ENCODE measurements around the gene MYO1D.
"Not testable (repeated sequence)": the region's sequence is repeated elsewhere in the genome, so short reads cannot be mapped to it uniquely, and the experiment has no call there.

The MYO1D gene

DNA sequence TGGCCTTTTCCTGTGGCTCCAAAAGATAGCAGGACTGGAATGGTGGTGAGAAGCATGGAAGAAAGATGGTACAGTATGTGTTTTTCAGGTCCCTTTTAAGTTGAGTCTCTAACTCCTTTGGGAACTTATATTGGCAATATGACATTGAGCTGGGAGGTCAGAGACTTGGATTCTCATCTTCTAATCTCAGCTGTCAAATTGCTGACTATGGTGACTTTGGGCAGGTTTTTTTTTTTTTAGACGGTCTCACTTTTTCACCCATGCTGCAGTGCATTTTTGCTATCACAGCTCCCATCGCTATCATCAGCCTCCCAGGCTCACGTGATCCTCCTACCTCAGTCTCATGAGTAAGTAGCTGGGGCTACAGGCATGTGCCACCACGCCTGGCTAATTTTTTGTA lies 405.3 kb downstream of the MYO1D start:
- FAIRE-seq, result no peak
- DNase-seq (ENCODE audit: low spot score), result no peak

DNA sequence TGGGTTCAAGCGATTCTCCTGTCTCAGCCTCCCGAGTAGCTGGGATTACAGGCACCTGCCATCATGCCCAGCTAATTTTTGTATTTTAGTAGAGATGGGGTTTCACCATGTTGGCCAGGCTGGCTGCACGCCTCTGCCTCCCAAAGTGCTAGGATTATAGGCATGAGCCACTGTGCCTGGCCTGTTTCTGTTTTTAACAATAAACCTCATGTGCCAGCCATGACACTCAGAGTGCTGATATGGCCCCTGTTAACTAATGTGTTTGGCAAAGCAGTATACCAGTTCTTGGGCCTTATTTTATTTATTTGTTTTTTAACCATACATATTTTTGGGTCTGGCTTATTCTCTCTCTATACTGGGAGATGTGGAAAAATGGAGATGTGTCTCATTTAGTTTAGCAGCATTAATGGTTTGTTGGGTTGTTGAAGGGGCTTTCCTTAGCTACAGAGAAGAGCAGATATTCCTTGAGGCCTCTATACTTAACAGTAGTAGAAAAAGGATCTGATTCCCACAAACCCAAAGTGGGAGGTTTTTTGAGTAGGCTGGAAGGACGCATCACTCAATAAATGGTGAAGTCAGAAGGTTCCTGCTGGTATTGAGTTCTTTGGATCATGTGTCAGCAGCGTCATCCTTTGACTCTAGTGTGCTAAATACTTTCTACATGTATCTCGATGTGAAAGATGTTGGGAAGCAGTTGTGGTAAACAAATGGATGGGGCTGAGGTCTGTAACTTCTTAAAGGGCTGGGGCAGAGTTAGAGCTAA lies 406.3 kb downstream of the MYO1D start:
- no peak for DNase-seq (ENCODE audit: low spot score)
- no peak for FAIRE-seq

DNA sequence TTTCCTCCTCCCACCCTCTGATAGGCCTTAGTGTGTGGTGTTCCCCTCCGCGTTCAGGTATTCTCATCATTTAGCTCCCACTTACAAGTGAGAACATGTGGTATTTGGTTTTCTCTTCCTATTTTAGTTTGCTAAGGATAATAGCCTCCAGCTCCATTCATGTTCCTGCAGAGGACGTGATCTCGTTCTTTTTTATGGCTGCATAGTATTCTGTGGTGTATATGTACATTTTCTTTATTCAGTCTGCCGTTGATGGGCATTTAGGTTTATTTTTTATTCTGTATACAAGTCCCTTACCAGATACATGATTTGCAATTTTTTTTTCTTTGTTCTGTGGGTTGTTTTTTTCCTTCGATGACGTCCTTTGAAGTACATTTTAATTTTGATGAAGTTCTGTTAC lies 409.0 kb downstream of the MYO1D start:
- FAIRE-seq (no peak), DNase-seq (ENCODE audit: low spot score) (no peak)

DNA sequence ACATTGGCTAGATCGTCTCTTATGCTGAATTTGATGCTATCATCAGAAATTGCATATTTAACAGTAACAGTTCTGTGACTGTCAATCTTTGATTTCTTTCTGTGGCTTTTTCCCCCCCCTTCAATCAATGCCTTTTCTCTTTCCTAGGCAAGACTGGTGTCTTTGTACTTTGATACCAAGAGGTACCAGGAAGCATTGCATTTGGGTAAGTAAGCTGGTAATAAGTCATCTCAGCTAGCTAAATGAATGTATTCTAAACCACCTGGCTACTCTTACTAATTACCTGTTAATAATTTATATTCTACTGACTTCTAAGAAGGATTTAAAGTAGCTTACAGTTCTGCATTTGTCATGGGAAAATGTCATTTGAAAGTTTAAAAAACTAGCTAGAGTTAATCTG lies 412.6 kb downstream of the MYO1D start:
- FAIRE-seq, result no peak
- DNase-seq (ENCODE audit: low spot score), result no peak

DNA sequence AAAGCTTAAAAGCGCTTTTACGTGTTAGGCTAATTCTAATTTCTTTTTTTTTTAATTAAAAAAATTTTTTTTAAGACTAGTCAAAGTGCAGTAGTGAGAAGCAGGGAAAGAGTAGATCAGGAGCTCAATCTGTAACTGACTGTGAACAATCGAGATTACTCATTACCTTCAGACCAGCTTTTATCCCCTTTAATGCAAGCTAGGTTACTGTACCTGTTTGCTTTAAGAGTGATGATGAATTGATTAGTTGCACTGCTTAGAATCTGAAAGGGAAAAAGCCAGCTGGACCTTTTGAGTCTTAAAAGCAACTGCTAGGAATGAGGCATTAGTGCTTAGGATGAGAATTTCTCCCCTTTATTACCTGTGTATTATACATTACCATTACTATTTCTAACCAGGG lies 413.6 kb downstream of the MYO1D start:
- FAIRE-seq, result no peak
- no peak for DNase-seq (ENCODE audit: low spot score)

DNA sequence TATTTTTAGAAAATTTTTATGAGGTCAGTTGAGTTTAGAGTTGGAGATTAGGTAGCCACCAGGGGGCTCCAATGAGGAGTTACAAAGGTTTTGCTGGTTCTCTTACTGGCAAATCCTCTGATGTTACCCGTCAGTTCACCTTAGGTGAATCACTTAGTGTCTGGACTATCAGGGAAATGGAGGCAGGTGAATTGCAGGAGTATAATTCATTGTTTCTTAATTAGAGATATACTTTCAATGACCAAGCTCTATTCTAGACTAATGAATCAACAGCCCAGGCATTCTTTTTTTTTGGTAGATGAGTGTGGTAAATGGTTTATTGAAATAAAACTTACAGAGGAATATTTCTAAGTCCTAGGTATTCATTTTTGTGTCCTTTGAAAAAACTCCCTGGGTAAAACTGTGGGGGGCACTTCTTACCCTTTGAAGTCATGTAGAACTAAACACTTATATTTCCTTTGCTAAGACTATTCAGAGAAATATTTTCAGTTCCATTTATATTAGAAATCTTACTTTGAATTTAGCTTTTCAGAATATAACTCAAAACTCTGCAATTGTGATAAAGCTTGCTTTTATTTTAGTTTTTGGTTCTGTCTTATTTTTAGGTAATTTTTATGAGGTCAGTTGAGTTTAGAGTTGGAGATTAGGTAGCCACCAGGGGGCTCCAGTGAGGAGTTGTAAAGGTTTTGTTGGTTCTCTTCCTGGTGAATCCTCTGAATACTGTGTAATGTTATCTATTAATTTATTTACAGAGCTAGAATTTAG lies 414.9 kb downstream of the MYO1D start:
- DNase-seq (ENCODE audit: low spot score), result peak; percentile 55
- FAIRE-seq, result no peak

DNA sequence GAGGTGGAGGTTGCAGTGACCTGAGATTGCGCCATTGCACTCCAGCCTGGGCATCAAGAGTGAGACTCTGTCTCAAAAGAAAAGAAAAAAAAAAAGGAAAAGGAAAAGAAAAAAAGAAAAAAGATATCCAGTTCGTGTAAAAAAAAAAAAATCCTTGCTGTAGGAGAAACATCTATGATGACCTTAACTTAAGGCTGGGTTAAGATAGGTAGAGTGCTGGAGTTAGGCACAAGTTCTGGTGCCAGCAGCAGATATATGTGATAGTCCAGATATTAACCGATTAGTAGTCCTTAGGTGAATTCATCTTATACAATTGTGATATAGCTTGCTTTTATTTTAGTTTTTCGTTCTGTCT lies 415.4 kb downstream of the MYO1D start:
- FAIRE-seq (no peak), DNase-seq (ENCODE audit: low spot score) (no peak)

DNA sequence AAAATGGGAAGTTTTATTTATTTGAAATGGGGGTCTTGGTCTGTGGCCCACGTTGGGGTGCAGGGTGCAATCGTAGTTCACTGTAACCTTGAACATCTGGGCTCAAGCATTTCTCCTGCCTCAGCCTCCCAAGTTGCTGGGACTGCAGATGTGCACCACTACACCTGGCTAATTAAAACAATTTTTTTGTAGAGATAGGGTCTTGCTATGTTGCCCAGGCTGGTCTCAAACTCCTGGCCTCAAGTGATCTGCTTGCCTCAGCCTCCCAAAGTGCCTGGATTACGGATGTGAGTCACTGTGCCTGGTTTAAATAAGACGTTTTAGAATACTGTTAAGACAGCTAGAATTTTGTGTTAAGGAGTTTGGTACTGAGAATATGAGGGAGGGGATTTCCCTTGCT lies 416.9 kb downstream of the MYO1D start:
- DNase-seq (ENCODE audit: low spot score) (no peak), FAIRE-seq (no peak)

DNA sequence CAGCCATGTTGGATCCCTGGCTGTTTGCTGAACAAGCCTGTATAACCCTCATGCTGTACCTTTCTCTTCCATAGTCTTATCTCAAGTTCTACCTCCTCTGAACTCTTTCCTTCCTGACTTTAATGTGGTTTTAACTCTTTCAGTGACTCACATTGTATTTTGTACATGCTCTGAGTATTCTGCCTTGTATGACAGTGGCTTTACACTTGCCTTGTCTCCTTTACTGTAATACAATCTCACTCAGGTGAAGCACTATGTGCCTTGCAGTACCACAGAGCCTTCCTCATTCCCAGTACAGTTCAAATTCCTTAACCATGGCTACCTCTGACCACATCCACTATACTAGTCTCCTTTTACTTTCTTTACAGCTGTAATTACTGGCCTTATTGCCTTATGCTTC lies 418.6 kb downstream of the MYO1D start:
- peak; percentile 35 for FAIRE-seq
- DNase-seq (ENCODE audit: low spot score), result no peak

DNA sequence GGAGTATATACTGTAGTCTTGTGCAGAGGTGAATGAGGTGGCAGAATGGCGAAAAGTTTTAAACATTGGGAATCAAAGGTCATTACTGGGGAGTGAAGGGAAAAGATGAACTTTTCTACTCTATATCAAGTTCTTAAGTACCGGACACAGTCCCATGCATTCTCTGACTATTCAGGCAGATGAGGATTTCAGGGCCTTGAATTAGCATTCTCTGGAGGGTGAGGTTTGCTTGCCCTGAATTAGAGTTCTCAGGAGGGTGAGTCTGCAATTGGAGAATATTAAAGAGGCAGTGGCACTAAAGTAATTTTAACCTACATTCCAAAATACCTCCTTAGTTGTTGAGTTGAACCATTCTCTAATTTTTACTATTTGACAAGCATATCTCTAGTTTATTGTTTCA lies 423.6 kb downstream of the MYO1D start:
- no peak for DNase-seq (ENCODE audit: low spot score)
- no peak for FAIRE-seq

DNA sequence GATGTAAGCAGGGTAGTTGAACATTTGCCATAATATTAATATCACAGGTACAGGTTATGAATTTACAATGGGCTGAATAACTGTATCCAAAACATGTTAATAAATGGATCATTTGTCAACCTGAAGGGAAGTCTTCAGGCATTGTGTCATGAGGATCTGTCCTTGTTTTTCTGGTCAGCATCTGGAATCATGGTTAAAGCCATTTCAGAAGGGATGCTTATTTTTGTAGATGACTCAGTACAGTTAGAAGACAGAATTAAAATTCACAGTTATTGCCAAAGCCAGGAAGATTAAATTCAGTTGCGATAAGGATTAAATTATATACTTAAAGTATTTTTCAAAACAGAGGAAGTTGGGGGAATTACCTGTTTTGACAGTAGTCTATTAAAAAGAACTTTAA lies 424.6 kb downstream of the MYO1D start:
- no peak for FAIRE-seq

DNA sequence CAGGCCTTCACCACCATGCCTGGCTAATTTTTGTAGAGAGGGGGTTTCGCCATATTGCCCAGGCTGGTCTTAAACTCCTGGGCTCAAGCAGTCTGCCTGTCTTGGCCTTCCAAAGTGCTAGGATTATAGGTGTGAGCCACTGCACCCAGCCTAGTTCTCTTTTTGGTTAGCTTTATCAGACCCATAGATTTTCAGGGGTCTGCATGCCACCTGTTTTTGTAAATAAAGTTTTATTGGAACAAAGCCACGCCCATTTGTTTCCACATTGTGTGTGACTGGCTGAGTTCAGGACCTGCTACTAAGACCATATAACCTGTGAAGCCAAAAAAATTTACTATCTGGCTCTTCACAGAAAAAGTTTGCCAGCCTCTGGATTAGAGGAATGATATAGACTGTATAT lies 425.0 kb downstream of the MYO1D start:
- DNase-seq (ENCODE audit: low spot score), result no peak
- FAIRE-seq, result no peak

More for the DNA sequence above, 424.6 kb downstream of the MYO1D start:
- no peak for DNase-seq (ENCODE audit: low spot score)

DNA sequence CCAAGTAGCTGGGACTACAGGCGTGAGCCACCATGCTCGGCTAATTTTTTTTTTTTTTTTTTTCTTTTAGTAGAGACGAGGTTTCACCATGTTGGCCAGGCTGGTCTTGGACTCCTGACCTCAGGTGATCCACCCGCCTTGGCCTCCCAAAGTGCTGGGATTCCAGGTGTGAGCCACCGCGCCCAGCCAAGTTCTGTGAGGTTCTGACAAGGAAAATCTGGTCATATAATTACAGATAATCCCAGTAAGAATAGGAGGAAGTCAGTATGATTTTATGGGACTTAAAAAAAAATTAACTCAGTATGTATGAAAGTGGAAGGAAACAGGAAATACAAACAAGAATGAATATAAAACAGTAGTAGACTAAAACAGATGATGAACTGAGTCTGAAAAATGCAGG lies 426.5 kb downstream of the MYO1D start:
- not testable (repeated sequence) for DNase-seq (ENCODE audit: low spot score); FAIRE-seq

DNA sequence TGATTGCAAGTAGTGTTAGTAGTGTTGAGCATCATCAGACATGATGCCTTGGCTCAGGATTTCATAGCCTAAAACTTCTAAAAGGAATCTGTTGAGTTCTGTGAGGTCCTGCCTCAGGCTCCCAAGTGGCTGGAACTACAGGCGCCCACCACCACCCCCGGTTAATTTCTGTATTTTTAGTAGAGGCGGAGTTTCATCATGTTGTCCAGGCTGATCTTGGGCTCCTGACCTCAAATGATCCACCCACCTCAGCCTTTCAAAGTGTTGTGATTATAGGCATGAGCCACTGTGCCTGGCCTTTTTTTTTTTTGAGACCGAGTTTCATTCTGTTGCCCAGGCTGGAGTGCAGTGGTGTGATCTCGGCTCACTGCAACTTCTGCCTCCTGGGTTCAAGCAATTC lies 427.0 kb downstream of the MYO1D start:
- FAIRE-seq, result no peak
- no peak for DNase-seq (ENCODE audit: low spot score)

DNA sequence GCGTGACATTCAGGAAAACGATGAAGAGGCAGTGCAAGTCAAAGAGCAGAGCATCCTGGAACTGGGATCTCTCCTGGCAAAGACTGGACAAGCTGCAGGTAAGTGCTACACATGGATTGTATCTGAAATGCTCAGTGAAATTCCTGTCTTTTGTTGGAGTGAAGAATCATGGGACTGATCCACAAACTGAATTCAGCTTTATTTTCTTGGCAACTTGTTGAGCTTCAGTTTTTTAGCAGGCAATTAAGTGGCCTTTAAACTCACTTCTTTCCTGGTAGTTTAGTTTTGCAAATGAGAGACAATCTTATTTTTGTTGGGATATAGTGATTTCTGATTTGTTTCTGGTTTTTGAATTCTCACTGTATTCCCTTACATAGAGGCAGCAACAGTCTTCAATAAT lies 430.0 kb downstream of the MYO1D start:
- FAIRE-seq, result no peak

DNA sequence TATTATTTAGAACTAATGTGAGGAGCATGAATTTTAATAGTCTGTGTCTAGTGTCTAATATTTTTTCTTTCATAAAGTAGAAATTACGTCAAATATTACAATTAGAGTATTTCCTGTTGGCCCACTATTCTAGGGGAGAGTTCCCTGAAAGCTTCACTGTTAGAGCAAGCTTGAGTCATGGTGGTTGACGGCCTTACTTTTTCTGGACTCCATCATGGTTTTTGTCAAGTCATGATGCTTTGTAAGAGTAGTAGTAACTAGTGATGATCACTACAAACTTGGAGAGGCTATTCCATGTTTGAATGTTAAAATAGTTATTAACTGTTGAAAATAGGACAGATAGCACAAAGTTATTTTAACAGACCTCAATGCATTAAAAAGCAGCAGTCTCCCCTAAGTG lies 431.0 kb downstream of the MYO1D start:
- no peak for DNase-seq (ENCODE audit: low spot score)
- FAIRE-seq, result no peak

More for the DNA sequence above, 430.0 kb downstream of the MYO1D start:
- no peak for DNase-seq (ENCODE audit: low spot score)

DNA sequence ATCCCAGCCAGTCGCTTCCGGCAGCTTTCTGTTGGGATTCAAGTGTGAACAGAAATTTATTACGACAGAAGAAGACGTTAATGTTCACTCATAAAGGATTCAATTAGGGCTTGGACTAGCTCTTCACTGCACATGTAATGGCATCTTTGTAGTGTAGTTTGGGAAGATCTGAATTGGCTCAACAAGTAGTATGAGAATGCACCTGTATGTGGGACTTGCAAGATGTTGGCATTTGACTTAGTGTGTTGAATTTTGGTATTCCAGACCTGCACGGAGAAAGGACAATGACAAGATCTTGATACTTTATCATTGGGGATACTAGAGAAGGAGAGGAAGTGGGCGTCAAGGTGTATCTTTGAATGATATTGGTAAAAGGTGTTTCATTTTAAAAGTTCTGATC lies 431.4 kb downstream of the MYO1D start:
- FAIRE-seq (no peak), DNase-seq (ENCODE audit: low spot score) (no peak)

DNA sequence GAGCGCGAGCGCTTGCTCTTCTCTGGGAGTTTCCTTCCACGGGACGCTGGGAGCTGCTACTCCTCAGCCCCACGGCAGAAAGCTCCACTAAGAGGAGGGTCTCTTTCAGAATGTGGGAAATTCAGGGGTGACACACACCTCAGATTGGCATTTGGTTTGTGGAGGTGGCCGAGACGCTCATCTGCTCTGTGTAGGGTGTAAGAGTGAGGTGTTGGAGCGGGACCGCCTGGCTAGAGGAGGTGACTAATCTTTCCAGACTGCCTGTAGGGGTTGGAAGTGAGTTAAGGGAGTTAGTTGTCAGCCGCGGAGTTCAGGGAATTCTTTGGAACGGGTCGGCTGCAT lies 431.9 kb downstream of the MYO1D start:
- no peak for FAIRE-seq
- peak; percentile 44 for DNase-seq (ENCODE audit: low spot score)

DNA sequence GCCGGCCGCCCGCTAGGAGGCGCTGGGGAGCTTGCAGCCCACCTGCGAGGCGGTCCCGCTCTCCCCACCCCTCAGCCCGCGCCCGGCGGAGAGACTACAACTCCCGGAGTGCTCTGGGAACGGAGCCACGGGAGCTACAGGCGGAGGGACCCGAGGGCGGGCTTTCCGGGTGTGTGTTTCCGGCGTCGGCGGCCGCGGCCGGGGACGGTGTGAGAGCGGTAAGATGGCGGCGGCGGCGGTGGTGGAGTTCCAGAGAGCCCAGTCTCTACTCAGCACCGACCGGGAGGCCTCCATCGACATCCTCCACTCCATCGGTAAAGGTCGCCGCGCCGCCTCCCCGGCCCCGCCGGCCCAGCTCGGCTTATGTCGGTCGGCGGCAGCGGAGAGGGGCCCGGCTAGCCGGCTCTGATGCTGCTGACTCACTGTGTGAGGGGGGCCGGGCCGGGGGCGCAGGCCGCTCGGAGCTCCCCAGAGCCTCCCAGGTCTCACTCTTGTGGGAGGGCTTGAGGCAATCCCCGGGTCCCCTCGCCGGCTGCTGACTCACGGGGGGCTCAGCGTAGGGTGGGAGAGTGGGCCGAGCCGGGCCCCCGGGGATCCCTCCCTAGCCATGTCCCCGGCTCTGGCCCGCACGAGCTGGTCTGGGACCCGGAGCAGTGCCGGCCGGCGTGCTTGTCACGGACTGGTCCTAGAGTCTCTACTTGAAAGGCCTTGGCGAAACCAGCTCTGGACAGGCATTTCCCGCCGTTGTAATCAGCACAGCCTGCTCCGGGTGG lies 432.4 kb downstream of the MYO1D start, which contains the start of gene PSMD11:
Gene PSMD11, plus strand, starts transcription at position 210 of the 773 bp plus-strand sequence. Its CDS starts 14 bp downstream, at position 224.
- FAIRE-seq, result no peak
- DNase-seq (ENCODE audit: low spot score), result peak; percentile 99

DNA sequence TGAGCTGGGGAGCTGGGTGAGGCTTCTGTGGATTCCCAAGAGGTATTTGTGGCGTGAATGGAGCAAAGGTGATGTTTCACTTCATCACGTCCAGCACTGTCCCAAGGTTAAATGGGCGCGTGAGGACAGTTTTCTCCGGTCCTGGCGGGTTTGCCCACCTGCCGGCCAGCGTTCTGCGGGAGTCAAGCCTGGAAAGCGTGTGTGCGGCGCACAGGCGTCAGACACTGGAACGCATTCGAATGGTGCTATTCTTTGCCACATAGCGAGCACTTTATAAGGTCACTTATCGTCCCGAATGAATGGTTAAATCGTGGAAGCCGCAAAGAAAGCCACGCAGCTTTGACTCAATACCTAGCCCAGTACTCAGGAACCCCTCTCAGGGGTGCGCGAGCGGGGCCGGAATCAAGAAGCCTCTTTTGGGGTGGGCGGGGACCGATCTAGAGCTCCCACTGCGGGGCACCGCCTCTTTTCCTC lies 433.1 kb downstream of the MYO1D start:
- DNase-seq (ENCODE audit: low spot score) (no peak), FAIRE-seq (peak; percentile 50)

Measured in urothelium cell line (cell line).